Activated B cell treated with CpG ODN at 0.5 μM for 24 hours (primary cell): ENCODE measurements around the gene DPT. TPM values are rescaled to one million over a fixed set of nuclear protein-coding genes. Genes with fewer than 3 reads are reported as not detected.

ENCODE experiments used
- ATAC-seq: fragments of 200-7000 bp; cut with Tn5 transposase; one replicate; pipeline ENCODE4 v1.10.0; 2021; ENCODE audit warnings: low read depth, mild to moderate bottlenecking, moderate library complexity
- CTCF ChIA-PET: fragments of 350-600 bp; sonication (Branson Sonifier 250); formaldehyde crosslinking; loops from one replicate; lab custom pipeline; 2021; ENCODE audit warnings: antibody characterized with exemption; lab: Charles Lee
- POLR2A ChIA-PET: fragments of 350-600 bp; sonication (Branson Sonifier 250); formaldehyde crosslinking; loops from one replicate; lab custom pipeline; 2021; ENCODE audit warnings: antibody characterized with exemption; lab: Charles Lee
- DNase-seq: peaks from one replicate; pipeline ENCODE4 v3.0.0; 2022
- H3K27ac Mint-ChIP-seq: one replicate; pipeline ENCODE4 v1.8.0; 2020; ENCODE audit warnings: mixed read lengths
- H3K27me3 Mint-ChIP-seq: one replicate; pipeline ENCODE4 v1.8.0; 2021; ENCODE audit warnings: mixed read lengths
- H3K36me3 Mint-ChIP-seq: one replicate; pipeline ENCODE4 v1.8.0; 2021; ENCODE audit warnings: low read depth, mixed read lengths
- H3K4me1 Mint-ChIP-seq: one replicate; pipeline ENCODE4 v1.8.0; 2021; ENCODE audit warnings: mixed read lengths
- H3K4me3 Mint-ChIP-seq: one replicate; pipeline ENCODE4 v1.8.0; 2020; ENCODE audit warnings: mild to moderate bottlenecking, mixed read lengths
- H3K9me3 Mint-ChIP-seq: one replicate; pipeline ENCODE4 v1.8.0; 2020; ENCODE audit warnings: mixed read lengths
- CTCF ChIP-seq: fragments of 200-600 bp; IDR thresholded peaks from one replicate; pipeline ENCODE4 v1.8.0; 2022; ENCODE audit warnings: antibody characterized with exemption, mild to moderate bottlenecking
- intact Hi-C: fragments of 100-400 bp; cut with micrococcal nuclease; formaldehyde crosslinking; loops from one replicate; pipeline ENCODE4 v1.15.1; 2024
- total RNA-seq: library from RNA; stranded (reverse); gene quantifications from 2 replicates; pipeline ENCODE4 v1.2.3, GENCODE V29; 2022

The DPT gene
- total RNA-seq, 1 donor from 2014 or later = not detected

- intact Hi-C loops = no loop called here
- H3K9me3 Mint-ChIP-seq = no peaks in the 10 kb centered on the region
- no peak overlapping the region for H3K4me3 Mint-ChIP-seq
- no peaks in the 10 kb centered on the region for H3K36me3 Mint-ChIP-seq
- ChIA-PET CTCF (no interaction called here), POLR2A (no interaction called here)
- no peak for TF ChIP-seq CTCF
- no peak for DNase-seq
- no peak overlapping the region for H3K27ac Mint-ChIP-seq
- peaks cover 5% of the 10 kb centered on the region for H3K27me3 Mint-ChIP-seq
- no peaks in the 10 kb centered on the region for H3K4me1 Mint-ChIP-seq
- no peak for ATAC-seq
Measured at GRCh38 chr1:168725060-168725459, 3.9 kb downstream of the DPT start.

DNA sequence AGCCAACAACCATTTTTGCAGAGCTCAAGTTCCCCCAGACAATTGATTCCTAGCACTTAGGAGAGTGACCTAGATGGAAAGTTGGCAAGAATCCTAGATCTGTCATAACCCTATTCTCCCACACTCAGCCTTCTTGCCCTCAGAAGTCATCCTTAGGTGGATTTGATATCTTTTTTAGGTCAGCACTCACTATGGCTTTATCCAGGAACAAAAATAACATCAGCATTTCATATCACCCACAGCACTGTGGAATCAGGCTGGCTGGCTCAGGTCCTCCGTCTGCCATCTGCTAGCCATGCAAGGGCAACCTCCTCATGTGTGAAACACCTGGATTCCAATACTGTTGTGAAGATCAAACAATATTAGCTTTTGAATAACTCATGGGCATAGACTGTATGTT lies 6.0 kb downstream of the DPT start:
- POLR2A ChIA-PET = no interaction called here
- no peak for DNase-seq
- H3K27me3 Mint-ChIP-seq = peaks cover 3% of the 10 kb centered on the region
- no peak overlapping the region for H3K4me3 Mint-ChIP-seq
- no peak for TF ChIP-seq CTCF
- no peaks in the 10 kb centered on the region for H3K36me3 Mint-ChIP-seq
- H3K9me3 Mint-ChIP-seq = no peaks in the 10 kb centered on the region
- intact Hi-C loops = no loop called here
- CTCF ChIA-PET = no interaction called here
- no peak overlapping the region for H3K27ac Mint-ChIP-seq
- ATAC-seq = no peak
- H3K4me1 Mint-ChIP-seq = no peaks in the 10 kb centered on the region

- no peak overlapping the region for H3K4me3 Mint-ChIP-seq
Measured at GRCh38 chr1:168720839-168721238, 8.2 kb downstream of the DPT start.

DNA sequence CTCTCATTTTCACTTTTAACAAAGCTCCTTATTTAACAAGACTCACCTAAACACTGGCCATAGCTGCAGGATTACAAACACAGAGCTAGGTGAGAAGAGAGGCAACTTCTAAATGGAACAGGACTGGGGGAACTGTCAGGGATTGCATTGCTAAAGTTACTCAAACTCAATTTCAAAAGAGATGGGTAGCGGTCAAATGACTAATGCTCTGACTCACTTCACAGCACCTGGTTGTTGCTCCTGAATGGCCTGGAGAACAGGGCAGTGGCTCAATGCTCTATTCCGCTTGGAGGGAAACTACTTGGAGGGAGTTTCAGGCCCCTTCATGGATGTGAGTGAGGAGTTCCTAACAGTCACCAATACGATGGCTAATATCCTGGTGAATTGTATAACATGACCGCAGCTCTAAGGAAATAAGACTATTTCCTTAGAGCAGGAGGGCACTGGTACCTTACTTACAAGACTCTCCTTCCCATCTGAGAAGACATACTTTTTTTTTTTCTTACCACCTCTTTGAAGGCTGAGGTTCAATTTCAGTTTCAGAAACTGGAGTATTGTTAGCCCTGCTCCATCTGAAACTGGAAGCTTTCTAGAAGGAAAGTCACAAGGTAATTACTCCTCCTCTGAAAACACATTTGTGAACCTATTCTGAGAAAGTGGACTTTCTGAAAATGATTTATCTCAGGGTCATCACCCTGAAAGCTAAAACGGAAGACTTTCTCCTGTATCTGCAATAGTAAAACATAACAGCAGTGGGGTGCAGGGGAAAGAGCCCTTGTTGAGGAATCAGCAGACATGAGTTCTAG lies 9.5 kb downstream of the DPT start:
- no peak for TF ChIP-seq CTCF
- H3K27ac Mint-ChIP-seq = no peak overlapping the region
- H3K9me3 Mint-ChIP-seq = no peaks in the 10 kb centered on the region
- no peak overlapping the region for H3K4me3 Mint-ChIP-seq
- POLR2A ChIA-PET = no interaction called here
- H3K36me3 Mint-ChIP-seq = no peaks in the 10 kb centered on the region
- CTCF ChIA-PET = no interaction called here
- DNase-seq = no peak
- no peaks in the 10 kb centered on the region for H3K4me1 Mint-ChIP-seq
- no peaks in the 10 kb centered on the region for H3K27me3 Mint-ChIP-seq
- no peak for ATAC-seq
- intact Hi-C loops = no loop called here

More at GRCh38 chr1:168720839-168721238, 8.2 kb downstream of the DPT start:
- POLR2A ChIA-PET = no interaction called here
- DNase-seq (no peak), ATAC-seq (no peak)
- CTCF ChIA-PET = no interaction called here
- H3K27me3 Mint-ChIP-seq = no peaks in the 10 kb centered on the region
- no peaks in the 10 kb centered on the region for H3K4me1 Mint-ChIP-seq
- intact Hi-C loops = no loop called here
- no peaks in the 10 kb centered on the region for H3K9me3 Mint-ChIP-seq
- no peak overlapping the region for H3K27ac Mint-ChIP-seq
- no peak for TF ChIP-seq CTCF
- H3K36me3 Mint-ChIP-seq = no peaks in the 10 kb centered on the region

- Mint-ChIP-seq H3K27me3 (no peaks in the 10 kb centered on the region), H3K27ac (no peak overlapping the region), H3K9me3 (no peaks in the 10 kb centered on the region), H3K36me3 (no peaks in the 10 kb centered on the region), H3K4me3 (no peak overlapping the region), H3K4me1 (no peaks in the 10 kb centered on the region)
- ChIA-PET CTCF (no interaction called here), POLR2A (no interaction called here)
- intact Hi-C loops = no loop called here
- TF ChIP-seq CTCF = no peak
- DNase-seq (no peak), ATAC-seq (no peak)
Measured at GRCh38 chr1:168717906-168718891, 10.8 kb downstream of the DPT start.
